GM12892 (cell line): Measurements from ENCODE around the gene GPR68.

Experiments
- POLR2A ChIP-seq: IDR thresholded peaks from 2 replicates; pipeline ENCODE4 v1.6.1; 2011; ENCODE audit warnings: low read depth, low read length, control low read depth
- POLR2AphosphoS5 ChIP-seq: IDR thresholded peaks from 2 replicates; pipeline ENCODE4 v1.6.1; 2011; ENCODE audit warnings: low read depth, low read length, control low read depth

DNA sequence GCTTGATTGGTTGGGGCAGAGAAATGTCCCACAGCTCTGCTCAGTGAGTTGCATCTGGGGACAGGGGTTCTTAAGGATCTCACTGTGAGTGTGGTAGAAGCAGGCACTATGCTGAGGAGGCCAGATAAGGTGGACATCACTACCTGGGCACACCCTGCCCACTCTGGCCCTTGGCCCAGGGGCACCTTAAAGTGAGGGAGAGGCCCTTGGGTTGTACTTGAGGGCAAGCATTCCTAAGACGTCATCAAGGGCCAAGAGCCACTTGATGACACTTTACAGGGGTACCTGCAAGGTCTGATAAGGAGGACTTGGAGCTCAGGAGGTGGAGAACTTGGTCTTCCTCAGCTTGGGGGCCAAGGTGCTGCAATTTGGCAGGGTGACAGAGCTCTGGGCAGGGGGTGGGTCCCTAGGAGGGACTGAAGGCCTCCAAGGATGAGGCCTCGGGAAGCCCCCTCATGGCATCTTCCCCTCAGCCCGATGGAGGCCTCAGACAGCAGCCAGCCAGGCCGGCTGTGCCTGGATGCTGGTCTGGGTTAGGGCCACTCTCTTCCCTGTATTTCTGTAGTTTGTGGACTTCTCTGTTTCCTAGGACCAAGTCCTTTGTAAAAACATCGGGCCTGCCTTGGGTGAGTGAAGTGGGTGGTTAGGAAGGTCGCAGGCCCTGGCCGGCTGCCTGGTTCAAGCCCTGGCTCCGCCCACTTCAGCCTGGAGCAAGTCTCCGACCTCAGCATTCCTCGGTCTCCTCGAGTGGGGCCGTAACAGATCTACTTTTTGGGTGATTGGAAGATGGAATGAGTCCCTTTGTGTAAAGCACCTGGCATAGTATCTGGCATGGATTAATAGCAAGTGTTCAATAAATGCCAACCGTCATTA is 24.8 kb downstream of the GPR68 start:
- no peak for TF ChIP-seq POLR2AphosphoS5
- no peak for TF ChIP-seq POLR2A
